ENCODE results near the gene SLIT3.

The SLIT3 gene

DNA sequence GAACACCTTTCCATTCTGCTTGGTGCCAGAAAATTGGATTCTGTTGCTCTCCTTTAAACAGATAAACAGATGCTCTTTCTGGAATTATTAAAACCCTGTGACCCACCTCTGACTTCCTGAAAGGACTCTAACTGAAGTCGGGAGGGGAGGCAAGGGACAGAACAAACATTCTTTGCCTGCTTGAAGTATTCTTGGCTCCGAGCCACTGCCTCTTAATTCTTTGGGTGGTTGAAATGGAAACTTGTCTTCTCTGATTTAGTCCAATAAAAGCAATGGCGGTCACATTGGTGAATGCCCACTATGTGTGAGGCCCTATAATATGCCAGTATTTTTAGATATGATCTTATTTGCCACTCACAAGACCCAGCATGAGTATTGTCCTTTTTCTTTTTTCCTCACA, 236.8 kb downstream of the SLIT3 start:
- DNase-seq: no peak

DNA sequence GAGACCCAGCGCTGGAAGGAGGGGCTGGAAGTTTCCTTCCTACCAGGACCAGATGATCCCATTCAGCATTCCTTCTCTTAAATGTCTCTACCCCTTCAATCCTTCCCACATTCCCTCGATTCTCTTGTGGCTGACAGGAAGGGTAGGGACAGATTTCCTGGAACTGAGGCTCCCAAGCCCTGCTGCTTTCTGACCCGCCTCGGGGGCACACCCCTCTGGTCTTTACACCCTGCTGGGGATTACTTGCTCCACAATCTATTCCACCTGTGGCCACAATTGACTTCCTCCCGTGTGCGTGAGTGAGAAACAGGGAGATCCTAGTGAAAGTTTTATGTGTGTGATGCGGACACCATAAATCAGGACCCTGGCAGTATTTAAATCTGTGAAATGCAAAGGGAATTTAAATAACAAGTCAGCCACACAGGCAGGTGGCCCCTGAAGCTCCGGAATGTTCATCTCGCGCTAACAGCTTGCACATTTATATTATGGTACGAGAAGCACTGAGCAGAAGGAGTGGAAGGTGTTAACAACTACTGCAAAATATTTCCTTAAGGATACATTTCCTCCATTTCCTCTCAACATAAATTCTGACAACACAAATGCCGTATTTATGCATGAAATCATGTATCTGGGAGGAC, 237.5 kb downstream of the SLIT3 start:
- DNase-seq: no peak

DNA sequence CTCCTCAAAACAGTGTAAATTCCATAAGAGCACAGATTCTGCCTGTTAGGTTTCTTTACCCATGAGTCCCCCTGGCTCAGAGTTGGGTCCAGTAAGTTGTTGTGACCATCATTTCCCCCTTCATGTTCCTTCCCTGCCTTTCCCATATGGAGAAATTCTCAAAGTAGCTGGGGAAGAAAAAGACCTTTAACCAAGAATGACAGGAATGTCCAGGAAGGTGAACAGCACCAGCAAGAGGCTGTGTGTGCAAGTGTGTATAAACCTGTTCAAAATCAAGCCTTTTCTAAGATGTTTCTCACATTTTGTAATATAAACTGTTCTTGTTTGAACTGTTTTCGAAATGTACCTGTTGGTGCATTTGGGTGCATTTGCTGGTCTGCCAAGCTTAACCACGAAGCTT, 238.2 kb downstream of the SLIT3 start:
- DNase-seq: no peak

DNA sequence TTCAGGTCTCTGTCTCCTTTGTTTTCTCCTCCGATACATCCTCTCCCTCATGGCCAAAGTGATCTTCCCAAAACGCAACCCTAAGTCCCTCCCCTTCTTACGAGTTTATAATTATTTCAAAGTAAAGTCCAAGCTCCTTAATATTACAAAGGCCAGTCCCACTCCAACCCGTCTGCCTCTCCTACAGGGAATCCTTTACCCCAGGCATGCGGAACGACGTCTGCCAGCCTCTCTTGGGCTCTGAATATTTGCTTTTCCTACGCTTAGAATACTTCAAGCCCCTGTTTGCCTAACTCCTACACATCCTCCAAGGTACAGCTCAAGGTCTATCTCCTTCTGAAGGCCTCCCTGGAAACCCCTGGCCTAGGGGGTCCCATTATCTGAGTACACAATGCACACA, 246.4 kb downstream of the SLIT3 start:
- no peak for DNase-seq

DNA sequence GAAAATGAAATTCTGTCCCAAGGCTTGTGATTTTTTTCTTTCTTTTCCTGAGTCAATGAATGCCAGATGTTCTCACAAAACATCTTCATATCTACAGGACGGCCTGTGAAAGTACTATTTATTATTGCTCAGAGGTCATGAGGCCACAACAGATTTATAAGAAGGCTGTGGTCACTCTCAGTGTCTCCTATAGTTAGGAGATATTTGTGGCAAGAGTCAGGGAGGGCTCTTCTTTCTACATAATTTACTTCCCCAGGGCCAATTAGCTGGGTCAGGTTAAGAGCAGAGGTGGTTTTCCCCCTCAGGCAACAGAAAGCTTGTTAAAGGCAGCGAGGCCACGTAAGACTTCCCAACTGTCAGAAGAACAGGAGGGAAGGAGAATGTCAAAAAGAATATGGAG, 248.7 kb downstream of the SLIT3 start:
- no peak for DNase-seq

DNA sequence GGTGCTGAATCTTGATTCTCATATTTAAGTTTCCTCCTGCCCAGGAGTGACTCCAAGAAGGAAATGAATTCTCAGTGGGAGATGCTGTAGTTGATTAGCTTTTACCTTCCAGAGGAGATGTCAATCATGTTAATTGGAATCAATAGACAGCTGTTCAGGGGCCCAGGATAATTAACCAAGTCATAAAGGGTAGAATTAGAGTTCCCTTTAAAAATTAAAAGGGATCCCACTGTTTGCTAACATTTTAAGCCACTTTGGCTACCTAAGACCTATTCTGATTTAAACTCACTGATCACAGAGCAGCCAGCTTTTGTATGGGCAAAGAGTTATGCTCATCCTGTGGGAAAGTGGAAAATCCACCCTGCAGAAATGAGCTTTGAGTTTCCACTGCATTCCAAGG, 249.6 kb downstream of the SLIT3 start:
- DNase-seq: no peak

DNA sequence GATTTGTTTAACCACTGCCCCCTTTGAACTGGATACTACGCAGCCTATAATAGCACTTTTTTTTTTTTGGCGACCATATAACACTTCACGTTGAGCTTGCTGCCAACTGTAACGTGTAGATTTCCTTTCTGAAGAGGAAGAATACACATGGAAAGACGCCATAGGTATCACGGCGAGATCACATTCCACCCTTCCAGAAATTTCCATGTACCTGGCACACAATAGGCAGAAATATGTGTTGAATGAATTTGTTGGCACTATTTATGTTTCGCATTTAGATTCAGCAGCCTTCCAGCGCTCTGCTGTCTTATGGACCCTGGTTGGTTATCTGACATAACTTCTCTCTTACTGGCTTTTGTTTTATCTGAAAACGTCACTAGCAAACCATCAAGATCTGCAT, 250.3 kb downstream of the SLIT3 start:
- no peak for DNase-seq

DNA sequence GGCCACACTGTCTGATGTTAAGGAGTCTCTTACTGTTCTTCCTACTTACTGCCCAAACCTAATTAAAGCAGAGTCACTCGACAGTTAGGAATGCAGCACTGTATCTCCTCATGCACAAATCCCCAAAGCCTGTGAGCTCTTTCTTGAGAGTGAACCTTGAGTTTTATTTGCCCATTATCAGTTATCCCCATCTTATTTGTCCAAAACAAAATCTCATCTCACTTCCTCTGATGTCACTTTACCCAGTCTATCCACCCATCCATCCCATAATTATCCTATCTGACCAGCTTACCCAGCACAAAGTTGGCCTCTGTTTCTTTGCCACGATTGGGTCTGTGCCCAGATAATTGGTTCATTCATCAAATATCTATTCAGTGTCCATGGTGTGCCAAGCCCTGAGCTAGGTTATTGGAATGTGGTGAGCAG, 250.8 kb downstream of the SLIT3 start:
- DNase-seq: no peak

DNA sequence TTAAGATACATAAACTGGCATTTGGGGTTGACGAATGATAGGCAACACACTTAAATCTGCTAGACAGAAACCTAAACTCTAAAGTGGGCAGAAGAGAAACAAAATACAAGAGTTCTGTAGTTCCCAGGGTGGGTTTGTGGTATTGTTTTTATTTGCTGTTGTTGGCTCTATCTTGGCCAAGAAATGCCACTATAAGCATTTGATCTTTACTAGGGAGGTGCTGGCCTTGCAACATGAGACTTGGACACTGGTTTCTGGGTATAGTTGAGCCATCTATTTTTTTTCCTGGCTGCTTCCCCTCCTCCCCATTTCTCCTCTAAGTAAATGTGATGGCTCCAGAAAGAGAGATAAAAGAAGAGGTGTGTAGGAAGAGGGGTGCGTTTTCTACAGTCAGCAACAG, 251.2 kb downstream of the SLIT3 start:
- DNase-seq: no peak

DNA sequence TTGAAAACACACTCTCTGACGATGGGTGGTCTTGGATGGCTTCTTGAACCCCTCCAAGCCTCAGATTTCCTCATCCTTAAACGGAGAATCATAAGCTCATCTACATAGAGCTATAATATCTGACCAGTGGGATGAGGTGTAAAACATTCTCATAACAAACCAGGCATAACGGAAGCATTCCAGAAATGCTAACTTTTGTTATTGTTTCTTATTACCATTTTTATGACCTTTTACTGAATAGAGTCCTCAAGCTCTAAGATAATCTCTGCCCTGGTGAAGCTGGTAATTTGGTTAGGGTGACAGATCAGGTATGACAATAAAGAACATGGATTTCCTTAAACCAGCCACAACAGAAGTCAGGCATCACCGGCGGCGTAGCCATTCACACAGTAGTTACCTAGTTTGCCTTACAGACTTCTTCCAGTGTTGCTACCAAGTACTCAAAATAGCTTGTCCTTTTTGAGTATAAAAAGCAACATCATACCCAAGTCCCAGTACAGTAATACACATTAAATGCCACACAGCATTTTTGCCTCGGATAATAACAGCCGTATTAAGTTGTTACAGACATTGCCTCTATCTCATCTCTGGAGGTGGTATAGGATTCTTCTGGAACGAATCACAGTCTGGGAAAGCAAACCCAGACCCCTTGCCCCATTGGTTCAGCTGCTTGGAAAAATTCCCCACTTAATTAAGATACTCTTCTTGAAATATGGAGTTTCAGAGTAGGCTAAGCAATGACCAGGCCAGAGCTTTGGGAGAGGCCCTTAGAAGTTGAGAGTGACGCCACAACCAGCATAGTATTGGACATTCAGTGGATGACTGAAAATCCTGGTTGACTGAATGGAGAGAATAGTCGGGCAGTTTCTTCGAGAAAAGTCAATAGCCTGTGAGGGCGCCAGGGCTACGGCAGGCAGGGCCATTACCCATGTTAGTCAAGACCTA, 252.5 kb downstream of the SLIT3 start:
- DNase-seq: no peak

DNA sequence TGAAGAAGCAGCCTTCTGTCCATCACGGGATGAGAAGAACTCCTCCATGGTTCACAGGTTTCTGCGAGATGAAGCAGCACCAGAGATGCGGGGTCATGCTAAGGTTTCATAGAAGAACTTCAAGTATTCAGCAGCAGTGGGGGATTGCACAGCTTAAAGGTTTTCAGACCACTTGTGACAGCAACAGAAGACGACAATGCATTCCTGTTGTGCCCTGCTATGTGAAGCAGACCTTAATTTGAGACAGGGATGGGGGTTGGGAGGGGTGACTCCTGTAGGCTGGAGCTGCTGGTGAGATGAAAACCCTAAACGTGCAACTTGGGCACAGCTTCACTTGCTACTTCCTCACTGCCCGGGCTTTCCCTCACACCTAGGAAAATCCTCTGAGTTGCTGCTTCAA, 256.0 kb downstream of the SLIT3 start:
- no peak for DNase-seq

DNA sequence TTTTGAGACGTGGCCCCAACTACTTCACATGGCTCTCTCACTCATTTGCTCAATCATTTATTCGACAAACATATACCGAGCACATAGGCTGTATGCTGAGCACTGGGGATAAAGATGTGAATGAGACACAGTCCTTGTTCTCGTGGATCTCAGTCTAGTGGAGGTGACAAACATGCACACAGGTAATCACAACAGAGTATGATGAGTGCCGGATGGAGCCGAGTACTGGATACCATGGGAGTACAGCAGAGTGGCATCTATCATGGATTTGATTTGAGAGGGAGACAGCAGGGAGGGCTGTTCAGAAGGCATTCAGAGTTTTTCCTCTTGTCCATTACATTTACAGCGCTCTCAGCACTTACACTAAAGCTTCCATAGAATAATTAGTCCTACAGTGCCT, 259.8 kb downstream of the SLIT3 start:
- no peak for DNase-seq

DNA sequence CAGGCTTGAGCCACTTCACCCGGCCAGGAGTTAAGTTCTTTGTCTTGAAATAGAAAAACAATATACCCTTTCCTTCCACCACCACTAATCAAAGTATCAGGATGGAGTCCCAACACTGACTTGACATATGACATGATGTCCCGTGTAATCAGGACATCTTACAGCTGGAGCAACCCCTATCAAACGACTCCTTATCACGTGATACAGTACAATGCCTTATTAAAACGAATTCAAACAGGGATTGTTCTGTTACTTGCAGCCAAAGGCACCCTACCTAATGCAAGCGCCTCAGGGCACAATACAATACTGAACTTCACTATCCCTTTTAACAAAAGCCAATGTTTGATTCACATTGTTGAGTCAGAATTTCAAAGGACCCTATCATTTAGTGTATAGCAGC, 261.3 kb downstream of the SLIT3 start:
- DNase-seq: no peak

DNA sequence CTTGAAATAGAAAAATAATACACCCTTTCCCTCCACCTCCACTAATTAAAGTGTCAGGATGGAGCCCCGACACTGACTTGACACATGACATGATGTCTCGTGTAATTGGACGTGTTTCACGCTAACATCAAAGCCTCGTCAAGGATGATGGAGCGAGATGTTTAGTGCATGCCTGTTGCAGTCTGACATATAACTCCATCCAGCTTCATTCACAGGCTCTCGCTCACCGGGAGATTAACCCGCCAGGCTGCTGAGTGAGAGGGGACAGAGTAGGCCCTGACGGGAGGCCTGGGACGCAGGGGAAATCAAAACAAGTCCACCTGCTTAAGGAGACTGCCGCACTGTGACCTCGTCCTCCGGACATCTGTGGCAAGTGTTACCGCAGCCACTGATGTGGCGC, 263.5 kb downstream of the SLIT3 start:
- DNase-seq: no peak

DNA sequence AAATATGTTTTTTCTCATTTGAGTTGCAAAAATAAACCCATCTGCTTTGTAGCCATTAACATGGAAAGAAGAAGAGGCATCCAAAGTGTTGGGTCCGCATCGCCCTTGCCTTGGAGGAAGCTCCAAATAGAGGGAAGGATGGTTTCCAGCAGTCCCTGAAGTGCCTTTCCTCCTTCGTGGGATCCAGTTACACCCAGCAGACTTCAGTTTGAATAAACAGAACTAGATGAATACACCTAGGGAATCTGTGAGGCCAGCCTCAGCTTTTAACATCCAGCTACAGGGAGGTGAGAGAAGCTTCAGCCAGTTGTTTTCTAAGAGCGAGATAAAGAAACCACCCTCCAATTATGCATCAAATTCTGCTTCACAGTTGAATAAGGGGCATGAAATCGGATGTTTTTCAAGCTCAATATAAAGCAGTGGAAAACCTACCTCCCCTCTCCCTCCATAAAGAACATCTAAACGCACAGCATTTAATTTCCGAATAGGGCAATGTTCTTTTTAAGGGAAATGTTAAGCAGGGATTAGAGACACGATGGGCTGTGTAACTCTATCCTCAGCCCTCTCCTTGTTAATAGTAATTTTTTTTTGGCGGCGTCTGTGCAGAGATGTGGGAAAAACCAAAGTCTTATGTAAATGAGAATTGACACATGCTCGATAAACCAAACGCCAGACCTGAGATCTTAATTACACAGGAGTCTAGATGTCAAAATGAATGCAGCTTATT, 264.7 kb downstream of the SLIT3 start:
- DNase-seq: no peak

DNA sequence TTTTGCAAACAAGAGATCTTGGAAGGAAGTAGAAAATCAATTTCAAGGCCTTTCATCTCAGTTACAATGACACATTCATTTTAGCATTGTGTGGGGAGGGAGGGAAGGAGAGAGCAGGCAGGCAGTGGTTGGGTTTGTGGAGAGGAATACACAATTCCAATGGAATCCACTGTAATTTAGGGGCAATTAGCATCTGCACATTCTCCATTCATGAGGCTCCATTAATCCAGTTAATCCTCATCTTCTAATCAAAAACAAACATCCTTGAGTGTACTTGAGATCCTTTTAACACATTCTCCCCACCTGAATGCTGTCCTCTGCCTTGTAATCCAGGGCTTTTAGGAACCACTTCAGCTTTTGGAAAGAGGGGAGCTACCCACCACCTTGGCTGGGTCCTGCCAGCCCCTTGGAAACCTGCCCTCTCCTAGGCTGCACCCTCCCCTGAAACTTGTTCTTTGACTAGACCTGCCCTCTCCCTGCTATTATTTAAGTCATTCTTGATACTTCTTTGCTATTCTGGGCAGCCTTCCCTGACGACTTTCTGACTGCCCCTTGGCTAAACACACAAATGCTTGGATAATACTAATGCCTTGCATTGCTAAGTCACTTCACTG, 271.2 kb downstream of the SLIT3 start:
- no peak for DNase-seq

DNA sequence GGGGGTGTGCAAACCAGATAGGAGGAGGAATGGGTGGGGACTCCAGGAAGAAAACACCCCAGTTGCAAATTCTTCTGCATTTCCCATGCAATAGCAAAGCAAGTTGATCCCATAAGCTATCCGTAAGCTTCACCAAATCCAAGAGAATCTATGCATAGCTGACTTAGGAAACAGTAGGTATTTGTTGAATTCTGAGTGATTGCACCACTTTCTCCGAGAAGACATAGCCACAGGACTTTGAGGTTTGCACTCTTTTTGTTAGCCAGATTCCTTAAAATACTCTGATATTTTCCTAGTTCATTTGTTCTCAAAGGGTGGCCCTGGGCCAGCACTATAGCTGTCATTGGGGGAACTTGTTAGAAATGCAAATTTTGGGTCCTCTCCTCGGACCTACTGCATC, 271.9 kb downstream of the SLIT3 start:
- no peak for DNase-seq

DNA sequence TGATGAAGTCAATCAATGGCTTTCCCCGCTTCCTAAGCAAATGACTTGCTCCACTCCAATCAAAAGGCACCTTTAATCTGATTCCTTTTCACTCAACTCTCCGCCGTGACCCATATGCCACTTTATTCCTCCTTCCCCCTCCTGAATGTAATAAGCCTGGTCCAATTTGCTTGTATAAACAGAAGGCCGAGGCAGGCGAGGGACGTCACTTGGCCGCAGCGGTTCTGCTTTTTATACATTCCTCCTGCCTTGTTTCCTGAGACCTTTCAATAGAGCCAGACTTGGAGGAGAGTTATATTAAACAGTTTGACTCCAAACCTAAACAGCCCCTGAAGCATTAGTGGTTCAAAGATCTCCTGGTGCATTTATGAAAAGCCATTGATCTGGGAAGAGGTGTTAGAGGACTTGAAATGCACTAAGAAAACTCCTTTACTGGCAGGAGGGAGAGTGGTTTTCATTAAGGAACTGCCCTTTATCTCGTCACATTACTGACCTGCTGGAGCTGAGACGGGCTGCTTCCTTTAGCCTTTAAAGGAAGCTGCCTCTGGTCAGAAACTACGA, 273.4 kb downstream of the SLIT3 start:
- no peak for DNase-seq

DNA sequence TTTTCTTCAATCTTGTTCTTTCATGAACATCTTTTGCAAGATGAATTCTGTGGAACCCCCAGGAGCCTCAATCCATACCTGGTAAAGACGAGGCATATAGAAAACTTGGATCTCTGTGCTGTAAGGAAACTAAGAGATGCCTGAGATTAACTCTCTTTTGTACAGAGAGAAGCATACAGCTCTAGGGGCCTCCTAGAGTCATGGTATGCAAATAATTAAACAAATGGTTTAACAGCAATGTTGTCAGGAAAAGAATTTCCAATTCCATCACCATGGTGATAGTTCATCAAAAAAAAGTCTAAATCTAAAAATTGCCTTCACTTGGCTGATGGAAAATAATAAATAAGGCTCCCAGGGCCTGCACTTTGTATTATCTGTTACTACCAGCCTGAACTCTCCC, 275.4 kb downstream of the SLIT3 start:
- DNase-seq: no peak

DNA sequence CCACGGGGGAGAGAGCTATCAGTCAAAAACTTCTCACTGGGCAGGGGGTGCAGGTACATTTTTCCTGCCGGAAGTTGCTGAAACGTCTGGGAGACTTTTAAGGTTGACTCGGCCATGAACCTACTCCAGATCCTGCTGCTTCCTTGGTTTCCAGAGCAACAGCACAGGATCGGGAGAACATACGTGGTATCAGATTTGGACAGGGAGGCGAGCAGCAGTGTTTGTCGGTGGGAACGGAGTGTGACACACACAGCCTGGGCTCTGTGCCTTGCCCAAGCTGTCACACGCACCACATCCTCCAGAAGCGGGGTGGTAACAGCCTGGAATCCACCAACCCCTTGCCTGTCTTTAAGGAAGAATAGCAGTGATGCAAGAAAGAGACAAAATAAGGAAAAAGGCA, 276.5 kb downstream of the SLIT3 start:
- DNase-seq: no peak

DNA sequence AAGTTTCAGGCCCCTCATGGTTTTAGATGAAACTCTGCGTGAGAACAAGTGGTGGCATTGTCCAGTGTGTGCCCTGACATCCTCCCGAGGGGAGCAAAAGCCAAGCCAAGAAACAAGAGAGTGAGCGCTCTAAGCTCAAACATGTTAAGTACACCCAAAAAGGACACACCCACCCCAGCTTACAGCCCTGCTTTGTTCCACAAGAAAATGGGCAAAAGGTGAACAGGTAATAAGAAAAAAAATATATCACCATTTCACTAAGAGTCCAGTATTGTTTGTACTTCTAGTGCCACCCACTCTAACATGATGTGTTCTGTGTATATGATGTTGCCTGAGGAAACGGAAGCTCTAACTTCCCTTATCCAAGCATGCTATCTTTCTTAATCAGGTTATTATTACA, 278.2 kb downstream of the SLIT3 start:
- DNase-seq: no peak

DNA sequence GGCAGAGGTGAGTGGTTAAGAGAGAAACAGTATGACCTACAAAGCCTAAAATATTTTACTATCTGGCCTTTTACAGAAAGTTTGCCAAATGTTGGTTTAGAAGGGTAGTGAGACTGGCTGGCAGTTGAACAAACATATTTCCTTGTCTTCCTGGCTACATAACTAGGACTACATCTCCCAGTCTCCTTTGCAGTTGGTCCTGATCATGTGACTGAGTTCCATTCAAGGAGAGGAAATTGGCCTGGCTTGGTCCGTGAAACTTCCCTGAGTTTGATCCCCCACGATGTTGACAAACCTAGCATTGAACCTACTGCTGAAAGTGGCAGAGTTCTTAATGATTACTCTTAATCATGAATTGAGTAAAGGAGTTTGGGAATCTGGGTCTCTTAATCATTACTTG, 280.8 kb downstream of the SLIT3 start:
- DNase-seq: no peak

DNA sequence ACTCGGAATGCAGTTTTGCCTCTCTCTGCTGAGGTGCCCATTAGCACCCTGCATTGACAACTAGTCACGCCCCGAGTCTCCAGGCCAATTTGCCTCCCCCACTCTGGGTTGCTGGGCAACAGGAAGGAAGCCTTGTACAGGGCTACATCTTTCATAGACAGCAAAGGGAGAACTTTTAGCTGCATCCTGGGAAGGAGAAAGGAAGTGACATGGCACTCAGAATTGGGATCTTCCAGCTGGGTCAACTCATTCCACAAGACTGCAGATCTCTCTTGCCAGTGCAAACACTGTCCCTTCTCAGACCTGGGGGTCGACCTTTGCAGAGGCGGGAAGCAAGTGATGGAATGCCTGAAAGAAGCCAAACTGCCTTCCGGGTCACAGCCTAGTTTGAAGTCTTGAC, 282.0 kb downstream of the SLIT3 start:
- DNase-seq: no peak
